Body of pancreas (tissue), 4 donors: ENCODE measurements around the gene TEX44.

Experiments used
- CTCF ChIP-seq, 7 experiments: fragments of 450-650 bp in 4 of 7; fragments of 200-600 bp in 3 of 7; sonication (generic) in 3 of 7; IDR thresholded peaks; one replicate each; pipeline ENCODE4 v1.5.1; 2016 to 2019; ENCODE audit warnings: antibody characterized with exemption in 7 of 7
- POLR2A ChIP-seq, 3 donors: fragments of 450-650 bp; IDR thresholded peaks; one replicate each; pipeline ENCODE4 v1.6.1; 2016; ENCODE audit warnings: antibody characterized with exemption in 3 of 3, mild to moderate bottlenecking in 2 of 3

GRCh38 chr2:231611273-231612108 lies 18.8 kb downstream of the TEX44 start:
- TF ChIP-seq CTCF (IDR thresholded peaks at IDR 0.05) (peak in 1 of 7 experiments; percentile 3), POLR2A (IDR thresholded peaks at IDR 0.05) (no peak)
